H1 (cell line): ENCODE measurements around the gene MAP2K1. TPM values are rescaled to one million over a fixed set of nuclear protein-coding genes. Genes with fewer than 3 reads are reported as not detected.

ENCODE experiments used
- CTCF ChIA-PET: fragments of 300-600 bp; sonication (Branson Sonifier 250); formaldehyde crosslinking; loops from one replicate; lab custom pipeline; 2021; ENCODE audit not compliant: partially characterized antibody; lab: Charles Lee
- POLR2A ChIA-PET: fragments of 300-600 bp; sonication (Branson Sonifier 250); formaldehyde crosslinking; loops from one replicate; lab custom pipeline; 2021; ENCODE audit warnings: inconsistent platforms; ENCODE audit not compliant: partially characterized antibody; lab: Charles Lee
- DNase-seq, 2 experiments: peaks; one replicate each; pipeline versions ENCODE4 v3.0.0 to v3.0.0-alpha.2; 2010 to 2022; ENCODE audit warnings: low spot score in 2 of 2, low read depth in 1 of 2, mixed read lengths in 1 of 2
- FAIRE-seq: peaks from 2 replicates; lab custom pipeline; 2011; peaks lifted over from hg19 to GRCh38; lab: Jason Lieb, UNC
- H2AFZ ChIP-seq: 2 replicates; pipeline ENCODE4 v1.8.1; 2012; ENCODE audit warnings: low read length, inconsistent platforms
- H2AK5ac ChIP-seq: 2 replicates; pipeline ENCODE4 v1.6.1; 2013; ENCODE audit warnings: low read depth, low read length
- H2BK120ac ChIP-seq: replicated peaks from 2 replicates; pipeline ENCODE3; 2013; ENCODE audit warnings: low read depth, low read length, inconsistent platforms
- H2BK12ac ChIP-seq: 2 replicates; pipeline ENCODE4 v1.6.1; 2013; ENCODE audit warnings: low read depth, low read length
- H2BK15ac ChIP-seq: 2 replicates; pipeline ENCODE4 v1.6.1; 2013; ENCODE audit warnings: low read length
- H2BK20ac ChIP-seq: 2 replicates; pipeline ENCODE4 v1.6.1; 2013; ENCODE audit warnings: low read length
- H2BK5ac ChIP-seq: 2 replicates; pipeline ENCODE4 v1.6.1; 2013; ENCODE audit warnings: low read depth, low read length
- H3K14ac ChIP-seq: 2 replicates; pipeline ENCODE4 v1.6.1; 2013; ENCODE audit warnings: inconsistent platforms; ENCODE audit not compliant: insufficient read length
- H3K18ac ChIP-seq: 2 replicates; pipeline ENCODE4 v1.6.1; 2013; ENCODE audit warnings: low read length; ENCODE audit errors: extremely low read depth
- H3K23ac ChIP-seq: 2 replicates; pipeline ENCODE4 v1.6.1; 2013; ENCODE audit warnings: inconsistent platforms; ENCODE audit not compliant: insufficient read length
- H3K23me2 ChIP-seq: 2 replicates; pipeline ENCODE4 v1.6.1; 2013; ENCODE audit warnings: low read depth, low read length
- H3K27ac ChIP-seq: 2 replicates; pipeline ENCODE4 v1.6.1; 2011; ENCODE audit warnings: low read depth, low read length, inconsistent platforms
- H3K27me3 ChIP-seq, 4 experiments: replicated peaks in 1 of 4; 1 replicate in 1 of 4; 2 replicates in 3 of 4; pipeline versions ENCODE4 v1.6.1 to v1.8.1; 2011 to 2013; ENCODE audit warnings: low read length in 3 of 4, mild to moderate bottlenecking in 3 of 4, inconsistent platforms in 2 of 4, mixed read lengths in 2 of 4, moderate library complexity in 1 of 4; ENCODE audit not compliant: control insufficient read depth in 3 of 4, insufficient read depth in 3 of 4; ENCODE audit errors: extremely low read depth in 1 of 4
- H3K36me3 ChIP-seq, 4 experiments: 2 replicates each; pipeline versions ENCODE4 v1.6.1 to v1.8.1; 2011 to 2013; ENCODE audit warnings: mild to moderate bottlenecking in 4 of 4, low read length in 3 of 4, moderate library complexity in 2 of 4, control low read depth in 1 of 4, inconsistent platforms in 1 of 4; ENCODE audit not compliant: insufficient read depth in 4 of 4, control insufficient read depth in 2 of 4
- H3K4ac ChIP-seq: replicated peaks from 2 replicates; pipeline ENCODE3; 2013; ENCODE audit warnings: low read length, low read depth, mixed read lengths, inconsistent platforms; ENCODE audit not compliant: insufficient read length
- H3K4me1 ChIP-seq, 4 experiments: replicated peaks in 1 of 4; 1 replicate in 1 of 4; 2 replicates in 3 of 4; pipeline versions ENCODE4 v1.6.1 to v1.8.1; 2011 to 2013; ENCODE audit warnings: low read length in 3 of 4, inconsistent platforms in 2 of 4, mixed read lengths in 1 of 4; ENCODE audit not compliant: insufficient read depth in 4 of 4, control insufficient read depth in 3 of 4
- H3K4me2 ChIP-seq, 2 experiments: 2 replicates each; pipeline versions ENCODE4 v1.6.1 to v1.8.1; 2011 to 2013; ENCODE audit warnings: low read depth in 2 of 2, low read length in 2 of 2, control low read depth in 1 of 2, inconsistent platforms in 1 of 2, mild to moderate bottlenecking in 1 of 2; ENCODE audit not compliant: insufficient read depth in 1 of 2
- H3K4me3 ChIP-seq, 4 experiments: fragments of 200-600, 300-600 bp in 1 of 4; sonication (generic), shearing (Covaris generic), sonication (Bioruptor Twin) in 1 of 4; 2 replicates each; pipeline versions ENCODE4 v1.5.1 to v1.8.1; 2011 to 2016; ENCODE audit warnings: low read length in 4 of 4, low read depth in 3 of 4, control low read depth in 2 of 4, inconsistent platforms in 2 of 4, mild to moderate bottlenecking in 2 of 4, mixed read lengths in 1 of 4, moderate library complexity in 1 of 4; ENCODE audit not compliant: insufficient read depth in 2 of 4; ENCODE audit errors: extremely low read depth in 1 of 4
- H3K56ac ChIP-seq: replicated peaks from 2 replicates; pipeline ENCODE3; 2013; ENCODE audit warnings: low read depth, mild to moderate bottlenecking, mixed read lengths, low read length, inconsistent platforms; ENCODE audit not compliant: insufficient read length
- H3K79me1 ChIP-seq: 2 replicates; pipeline ENCODE4 v1.6.1; 2013; ENCODE audit warnings: low read depth, low read length, control low read depth
- H3K79me2 ChIP-seq, 2 experiments: 2 replicates each; pipeline versions ENCODE4 v1.6.1 to v1.8.1; 2012 to 2013; ENCODE audit warnings: low read length in 2 of 2, mild to moderate bottlenecking in 2 of 2, inconsistent platforms in 1 of 2; ENCODE audit not compliant: insufficient read depth in 2 of 2, control insufficient read depth in 1 of 2
- H3K9ac ChIP-seq, 4 experiments: replicated peaks in 1 of 4; 1 replicate in 1 of 4; 2 replicates in 3 of 4; pipeline versions ENCODE4 v1.6.1 to v1.8.1; 2011 to 2013; ENCODE audit warnings: low read depth in 3 of 4, low read length in 3 of 4, control low read depth in 2 of 4, mild to moderate bottlenecking in 2 of 4, moderate library complexity in 2 of 4, inconsistent platforms in 1 of 4; ENCODE audit errors: extremely low read depth in 1 of 4
- H3K9me3 ChIP-seq, 2 experiments: 2 replicates each; pipeline versions ENCODE4 v1.6.1 to v1.8.1; 2012 to 2013; ENCODE audit warnings: mild to moderate bottlenecking in 2 of 2, moderate library complexity in 2 of 2, control low read depth in 1 of 2, inconsistent platforms in 1 of 2, low read depth in 1 of 2, low read length in 1 of 2, mixed read lengths in 1 of 2; ENCODE audit not compliant: insufficient read depth in 2 of 2
- H4K20me1 ChIP-seq, 2 experiments: replicated peaks in 1 of 2; 2 replicates each; pipeline versions ENCODE3 to v1.8.1; 2011 to 2013; ENCODE audit warnings: inconsistent platforms in 2 of 2, low read length in 2 of 2, mild to moderate bottlenecking in 1 of 2; ENCODE audit not compliant: insufficient read depth in 2 of 2, control insufficient read depth in 1 of 2
- H4K5ac ChIP-seq: 2 replicates; pipeline ENCODE4 v1.6.1; 2013; ENCODE audit warnings: low read length, low read depth, mixed read lengths, inconsistent platforms; ENCODE audit not compliant: insufficient read length
- H4K8ac ChIP-seq: 2 replicates; pipeline ENCODE4 v1.8.0; 2013; ENCODE audit warnings: mild to moderate bottlenecking, moderate library complexity, low read length, inconsistent platforms; ENCODE audit not compliant: insufficient read depth; ENCODE audit errors: extremely low read depth
- H4K91ac ChIP-seq: replicated peaks from 2 replicates; pipeline ENCODE3; 2013; ENCODE audit warnings: low read length, mixed read lengths, inconsistent platforms; ENCODE audit not compliant: insufficient read length
- CREB1 ChIP-seq: IDR thresholded peaks from 2 replicates; pipeline ENCODE4 v1.6.1; 2012; ENCODE audit warnings: inconsistent platforms
- EGR1 ChIP-seq: IDR thresholded peaks from 2 replicates; pipeline ENCODE4 v1.6.1; 2011; ENCODE audit warnings: low read depth, low read length, borderline replicate concordance
- WGBS, 2 experiments: shearing (Covaris generic) in 1 of 2; methylation state at CpG; one replicate each; pipeline versions ENCODE4 v1.1.6 to v1.1.7; 2013 to 2015; ENCODE audit warnings: low lambda C conversion rate in 2 of 2, mixed read lengths in 2 of 2, inconsistent platforms in 1 of 2, low coverage in 1 of 2, missing lambda C conversion rate in 1 of 2; ENCODE audit not compliant: insufficient replicate concordance in 2 of 2, insufficient coverage in 1 of 2, insufficient read length in 1 of 2; ENCODE audit errors: extremely low coverage in 1 of 2, missing lambda C conversion rate in 1 of 2; 5-methylcytosine and 5-hydroxymethylcytosine counted together
- polyA plus RNA-seq, 7 experiments: library from polyadenylated mRNA; depleted of rRNA in 3 of 7; stranded (reverse) in 5 of 7; unstranded in 2 of 7; fragments of >200 nt in 5 of 7; fragments of 200-250 nt in 2 of 7; gene quantifications; 1 replicate in 5 of 7; 2 replicates in 1 of 7; 4 replicates in 1 of 7; pipeline versions ENCODE4 v1.2.1 to v1.2.3, GENCODE V29; 2011 to 2013; ENCODE audit warnings: missing spikeins in 2 of 7, mixed read lengths in 2 of 7
- total RNA-seq: library from RNA; stranded (reverse); fragmentation: NEBNext Ultra II Directional; extraction: Animal tissue kit (Norgen Biotek cat#: 25700); gene quantifications from 2 replicates; pipeline ENCODE4 v1.2.1, GENCODE V29; 2021

Gene MAP2K1
- total and polyA plus RNA-seq, 2 of the 8 experiments (the other 6 are each of a cell fraction or from before 2014, with no cell fraction given) = 54.7 to 78.2 TPM

DNA sequence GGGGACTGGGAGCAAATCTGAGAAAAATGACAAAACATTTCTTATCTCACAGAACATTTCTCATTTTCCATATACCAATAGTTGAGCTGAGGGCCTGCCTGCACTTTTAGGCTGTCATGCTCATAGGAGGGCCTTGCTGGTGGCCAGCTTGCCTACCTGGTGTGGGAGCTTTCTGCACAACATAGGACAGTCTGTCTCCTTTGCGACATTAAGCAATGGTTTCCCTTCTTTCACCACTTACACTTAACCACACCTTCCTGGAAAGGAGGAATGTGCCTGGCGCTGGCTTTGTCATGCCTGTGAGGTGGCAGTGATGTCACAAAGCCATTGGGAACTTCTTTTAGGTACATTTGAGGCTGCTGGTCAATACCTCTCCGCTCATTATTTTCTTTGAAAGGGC is 105.1 kb downstream of the MAP2K1 start:
- H3K4me3 ChIP-seq = no peak overlapping the region
- H4K20me1 ChIP-seq = no peaks in the 10 kb centered on the region
- H3K36me3 ChIP-seq = peaks cover 11 to 77% (median 39%) of the 10 kb centered on the region in 4 experiments
- no peak overlapping the region for H2BK15ac ChIP-seq
- no peak overlapping the region for H3K14ac ChIP-seq
- 89% methylated on average over 3 of the region's 3 CpGs; no CpG with 5 or more reads in 1 of the 2 experiments for WGBS, 2 experiments
- H2BK20ac ChIP-seq = no peak overlapping the region
- no peaks in the 10 kb centered on the region for H3K23me2 ChIP-seq
- no peak overlapping the region for H2BK12ac ChIP-seq
- TF ChIP-seq CREB1 = 0 out of 2 replicates have a peak, but pooled peaks have one; percentile 31
- TF ChIP-seq EGR1 = no peak
- H3K4me1 ChIP-seq = peaks cover 0 to 2% (median 1%) of the 10 kb centered on the region in 4 experiments; a peak in 3 of 7 replicates
- no peak overlapping the region for H4K91ac ChIP-seq
- H2AK5ac ChIP-seq = no peak overlapping the region
- no peak overlapping the region for H3K18ac ChIP-seq
- FAIRE-seq (no peak), DNase-seq (no peak)
- H3K79me1 ChIP-seq = peaks cover 2% of the 10 kb centered on the region; the same call in 1 of the 2 replicates
- H3K4ac ChIP-seq = no peak overlapping the region
- H3K23ac ChIP-seq = no peak overlapping the region
- no peaks in the 10 kb centered on the region; a peak in 1 of 4 replicates for H3K79me2 ChIP-seq
- ChIA-PET POLR2A (interaction anchor here (1.4 to 3.8 kb wide), 3 partner anchors 13 to 18 kb away, joined by 3 to 28 read pairs (median 15); partner anchors contain the start of genes RPL4 and ZWILCH), CTCF (interaction anchor here (0.6 to 1.6 kb wide), 5 partner anchors 15 to 248 kb away, joined by 3 to 4 read pairs (median 3); no protein-coding TSS in a partner anchor)
- H2BK120ac ChIP-seq = no peak overlapping the region
- H3K9me3 ChIP-seq = no peaks in the 10 kb centered on the region
- H3K56ac ChIP-seq = no peak overlapping the region
- no peak overlapping the region for H3K27ac ChIP-seq
- H2BK5ac ChIP-seq = no peak overlapping the region
- H4K5ac ChIP-seq = no peak overlapping the region
- H3K27me3 ChIP-seq = no peaks in the 10 kb centered on the region
- no peak overlapping the region for H4K8ac ChIP-seq
- no peak overlapping the region for H3K4me2 ChIP-seq
- no peak overlapping the region for H3K9ac ChIP-seq
- H2AFZ ChIP-seq = no peak overlapping the region
